Osteoblast (primary cell): ENCODE results near the gene CHP2. TPM values are rescaled to one million over a fixed set of nuclear protein-coding genes. Genes with fewer than 3 reads are reported as not detected.

Experiments
- DNase-seq: peaks from one replicate; pipeline ENCODE4 v3.0.0; 2011; ENCODE audit warnings: low spot score, mixed read lengths; ENCODE audit not compliant: insufficient read length; ENCODE audit errors: missing footprints
- H2AFZ ChIP-seq: 2 replicates; pipeline ENCODE4 v1.6.0; 2011; ENCODE audit warnings: mild to moderate bottlenecking, low read length
- H3K27ac ChIP-seq: 2 replicates; pipeline ENCODE4 v1.5.1; 2011; ENCODE audit warnings: mild to moderate bottlenecking, low read depth, low read length, moderate library complexity
- H3K27me3 ChIP-seq: 2 replicates; pipeline ENCODE4 v1.6.0; 2012; ENCODE audit warnings: mild to moderate bottlenecking, control low read depth, inconsistent platforms, low read length, moderate library complexity; ENCODE audit not compliant: insufficient read depth
- H3K36me3 ChIP-seq: 2 replicates; pipeline ENCODE4 v1.5.1; 2011; ENCODE audit warnings: mild to moderate bottlenecking, low read length, control low read depth, moderate library complexity; ENCODE audit not compliant: insufficient read depth
- H3K4me1 ChIP-seq: 2 replicates; pipeline ENCODE4 v1.5.1; 2011; ENCODE audit warnings: mild to moderate bottlenecking, low read length, control low read depth, moderate library complexity; ENCODE audit not compliant: insufficient read depth
- H3K4me2 ChIP-seq: 2 replicates; pipeline ENCODE4 v1.6.0; 2011; ENCODE audit warnings: mild to moderate bottlenecking, low read length; ENCODE audit not compliant: insufficient read depth
- H3K4me3 ChIP-seq: fragments of 200-600 bp; sonication (generic); 3 replicates; pipeline ENCODE4 v1.5.1; 2012; ENCODE audit warnings: mild to moderate bottlenecking, low read length, inconsistent platforms; ENCODE audit not compliant: insufficient read depth
- H3K79me2 ChIP-seq: 2 replicates; pipeline ENCODE4 v1.6.0; 2012; ENCODE audit warnings: mild to moderate bottlenecking, low read length, control low read depth, inconsistent platforms; ENCODE audit not compliant: insufficient read depth
- H3K9me3 ChIP-seq: 2 replicates; pipeline ENCODE4 v1.5.1; 2011; ENCODE audit warnings: low read depth, low read length, control low read depth
- H4K20me1 ChIP-seq: 2 replicates; pipeline ENCODE4 v1.6.0; 2012; ENCODE audit warnings: mild to moderate bottlenecking, low read length, control low read depth; ENCODE audit not compliant: insufficient read depth
- CTCF ChIP-seq: IDR thresholded peaks from 2 replicates; pipeline ENCODE4 v1.5.1; 2011; ENCODE audit warnings: mild to moderate bottlenecking, low read depth, low read length, moderate library complexity; ENCODE audit errors: extremely low read depth
- total RNA-seq: library from RNA; depleted of rRNA; stranded (reverse); fragments of >200 nt; gene quantifications from 2 replicates; pipeline ENCODE4 v1.2.3, GENCODE V29; 2012

Gene CHP2
- not detected in 2 replicates for total RNA-seq

- H3K4me2 ChIP-seq: no peak within 1 kb of the TSS
- no peaks in the 10 kb centered on the region for H4K20me1 ChIP-seq
- no peaks in the 10 kb centered on the region for H3K4me1 ChIP-seq
- no peaks in the 10 kb centered on the region for H3K36me3 ChIP-seq
- no peak for TF ChIP-seq CTCF
- H3K4me3 ChIP-seq: no peak within 1 kb of the TSS
- no peak within 1 kb of the TSS for H2AFZ ChIP-seq
- no peaks in the 10 kb centered on the region for H3K79me2 ChIP-seq
- H3K27me3 ChIP-seq: peaks cover 21% of the 10 kb centered on the region
- no peak within 1 kb of the TSS for H3K27ac ChIP-seq
- peak; percentile 73 for DNase-seq
- no peaks in the 10 kb centered on the region for H3K9me3 ChIP-seq
Observed at GRCh38 chr16:23754594-23755483, at the start of gene CHP2. Gene CHP2, plus strand, starts transcription at chr16:23755026. Its CDS starts 24 bp downstream, at chr16:23755050.

- no peak overlapping the region for H3K4me2 ChIP-seq
- H3K4me3 ChIP-seq: no peak overlapping the region
- no peaks in the 10 kb centered on the region for H3K36me3 ChIP-seq
- no peak for TF ChIP-seq CTCF
- H4K20me1 ChIP-seq: no peaks in the 10 kb centered on the region
- no peaks in the 10 kb centered on the region for H3K79me2 ChIP-seq
- no peak overlapping the region for H2AFZ ChIP-seq
- no peaks in the 10 kb centered on the region for H3K4me1 ChIP-seq
- H3K27ac ChIP-seq: no peak overlapping the region
- no peak for DNase-seq
- H3K27me3 ChIP-seq: peaks cover 4% of the 10 kb centered on the region
- no peaks in the 10 kb centered on the region for H3K9me3 ChIP-seq
Observed at GRCh38 chr16:23705517-23705902, 49.3 kb upstream of the CHP2 start.

DNA sequence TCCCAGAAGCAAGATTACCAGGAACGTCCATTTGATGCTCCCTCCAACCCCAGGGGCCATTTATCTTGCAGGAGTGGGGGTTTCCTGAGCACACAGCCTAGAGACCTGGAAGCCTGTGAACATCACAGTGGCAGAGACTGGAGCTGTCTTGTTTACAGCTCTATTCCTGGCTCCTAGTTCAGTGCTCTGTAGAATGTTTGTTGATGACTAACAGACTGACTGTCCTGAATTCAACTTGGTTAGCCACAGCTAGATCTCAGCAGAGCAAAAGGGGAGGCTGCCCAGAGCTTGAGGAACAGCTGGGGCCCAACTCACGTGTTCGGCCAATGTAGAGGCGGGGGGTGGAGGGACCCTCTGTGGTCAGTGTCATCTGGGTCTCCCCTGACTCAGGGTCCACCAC lies 48.4 kb upstream of the CHP2 start:
- no peak for DNase-seq
- Histone ChIP-seq H3K9me3 (no peaks in the 10 kb centered on the region), H3K27me3 (peaks cover 8% of the 10 kb centered on the region), H3K4me2 (no peak overlapping the region), H3K27ac (no peak overlapping the region), H4K20me1 (no peaks in the 10 kb centered on the region), H3K4me1 (no peaks in the 10 kb centered on the region), H3K4me3 (no peak overlapping the region), H3K36me3 (no peaks in the 10 kb centered on the region), H3K79me2 (no peaks in the 10 kb centered on the region), H2AFZ (no peak overlapping the region)
- TF ChIP-seq CTCF: no peak

DNA sequence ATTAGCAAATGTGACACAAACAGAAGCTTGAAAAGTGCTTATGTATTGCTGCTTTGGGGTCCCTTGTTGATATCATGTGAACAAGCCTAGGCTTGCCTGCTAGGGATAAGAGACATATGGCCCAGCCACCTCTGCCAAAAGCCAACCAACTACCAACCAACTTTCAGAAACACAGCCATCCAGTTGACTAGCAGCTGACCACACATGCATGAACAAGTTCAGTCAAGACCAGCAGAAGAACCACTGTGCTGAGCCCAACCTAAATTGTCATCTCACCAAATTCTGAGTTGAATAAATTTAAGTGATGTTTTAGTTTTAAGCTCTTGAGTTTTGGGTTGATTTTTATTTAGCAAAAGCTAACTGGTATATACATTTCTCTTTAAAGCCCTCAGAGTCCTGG lies 45.3 kb upstream of the CHP2 start:
- no peak overlapping the region for H2AFZ ChIP-seq
- H3K27ac ChIP-seq: no peak overlapping the region
- H3K4me2 ChIP-seq: no peak overlapping the region
- H3K36me3 ChIP-seq: no peaks in the 10 kb centered on the region
- H4K20me1 ChIP-seq: no peaks in the 10 kb centered on the region
- H3K79me2 ChIP-seq: no peaks in the 10 kb centered on the region
- H3K4me1 ChIP-seq: no peaks in the 10 kb centered on the region
- peaks cover 15% of the 10 kb centered on the region for H3K27me3 ChIP-seq
- TF ChIP-seq CTCF: no peak
- DNase-seq: no peak
- no peak overlapping the region for H3K4me3 ChIP-seq
- no peaks in the 10 kb centered on the region for H3K9me3 ChIP-seq
